BE2C (cell line): Measurements from ENCODE around the gene CFAP77.

ENCODE experiments used
- DNase-seq: peaks from one replicate; pipeline ENCODE4 v3.0.0-alpha.2; 2020
- H3K27me3 ChIP-seq: fragments of 250-450 bp; sonication (Bioruptor Pico); 2 replicates; pipeline ENCODE4 v1.5.1; 2020; ENCODE audit warnings: mild to moderate bottlenecking
- H3K36me3 ChIP-seq: fragments of 250-450 bp; sonication (Bioruptor Pico); 2 replicates; pipeline ENCODE4 v1.5.1; 2020; ENCODE audit warnings: mild to moderate bottlenecking
- H3K4me1 ChIP-seq: fragments of 250-450 bp; sonication (Bioruptor Pico); 2 replicates; pipeline ENCODE4 v1.5.1; 2020
- H3K4me3 ChIP-seq: 2 replicates; pipeline ENCODE4 v1.5.1; 2011; ENCODE audit warnings: low read depth, low read length
- H3K9me3 ChIP-seq: fragments of 250-450 bp; sonication (Bioruptor Pico); 2 replicates; pipeline ENCODE4 v1.5.1; 2020
- CTCF ChIP-seq: IDR thresholded peaks from 2 replicates; pipeline ENCODE4 v1.5.1; 2012; ENCODE audit warnings: mild to moderate bottlenecking, low read depth, low read length

Gene CFAP77

GRCh38 chr9:132461281-132461896 is 51.4 kb downstream of the CFAP77 start:
- no peaks in the 10 kb centered on the region for H3K27me3 ChIP-seq
- no peak for DNase-seq
- TF ChIP-seq CTCF: no peak
- H3K4me3 ChIP-seq: no peak overlapping the region
- H3K36me3 ChIP-seq: no peaks in the 10 kb centered on the region
- no peaks in the 10 kb centered on the region for H3K4me1 ChIP-seq
- H3K9me3 ChIP-seq: no peaks in the 10 kb centered on the region

- Histone ChIP-seq H3K27me3 (no peaks in the 10 kb centered on the region), H3K4me3 (no peak overlapping the region), H3K36me3 (no peaks in the 10 kb centered on the region), H3K4me1 (no peaks in the 10 kb centered on the region), H3K9me3 (no peaks in the 10 kb centered on the region)
- DNase-seq: no peak
- TF ChIP-seq CTCF: no peak
Measured at GRCh38 chr9:132461971-132462370, 52.0 kb downstream of the CFAP77 start.

GRCh38 chr9:132464547-132464946 is 54.5 kb downstream of the CFAP77 start:
- Histone ChIP-seq H3K4me1 (no peaks in the 10 kb centered on the region), H3K9me3 (no peaks in the 10 kb centered on the region), H3K27me3 (no peaks in the 10 kb centered on the region), H3K36me3 (no peaks in the 10 kb centered on the region), H3K4me3 (no peak overlapping the region)
- no peak for DNase-seq
- no peak for TF ChIP-seq CTCF

- H3K27me3 ChIP-seq: no peaks in the 10 kb centered on the region
- no peaks in the 10 kb centered on the region for H3K9me3 ChIP-seq
- no peaks in the 10 kb centered on the region for H3K36me3 ChIP-seq
- TF ChIP-seq CTCF: no peak
- no peaks in the 10 kb centered on the region for H3K4me1 ChIP-seq
- H3K4me3 ChIP-seq: no peak overlapping the region
- DNase-seq: no peak
Measured at GRCh38 chr9:132465131-132465635, 55.2 kb downstream of the CFAP77 start.

- no peak for DNase-seq
- Histone ChIP-seq H3K4me1 (no peaks in the 10 kb centered on the region), H3K36me3 (no peaks in the 10 kb centered on the region), H3K9me3 (no peaks in the 10 kb centered on the region), H3K27me3 (no peaks in the 10 kb centered on the region), H3K4me3 (no peak overlapping the region)
- no peak for TF ChIP-seq CTCF
Measured at GRCh38 chr9:132472199-132472598, 62.2 kb downstream of the CFAP77 start.

- no peaks in the 10 kb centered on the region for H3K4me1 ChIP-seq
- no peak overlapping the region for H3K4me3 ChIP-seq
- no peaks in the 10 kb centered on the region for H3K9me3 ChIP-seq
- no peaks in the 10 kb centered on the region for H3K36me3 ChIP-seq
- DNase-seq: no peak
- H3K27me3 ChIP-seq: no peaks in the 10 kb centered on the region
- TF ChIP-seq CTCF: no peak
Measured at GRCh38 chr9:132472599-132472998, 62.6 kb downstream of the CFAP77 start.
